ENCODE data around the gene L1TD1.
"Not testable (repeated sequence)": the region's sequence is repeated elsewhere in the genome, so short reads cannot be mapped to it uniquely, and the experiment has no call there.

Gene L1TD1

DNA sequence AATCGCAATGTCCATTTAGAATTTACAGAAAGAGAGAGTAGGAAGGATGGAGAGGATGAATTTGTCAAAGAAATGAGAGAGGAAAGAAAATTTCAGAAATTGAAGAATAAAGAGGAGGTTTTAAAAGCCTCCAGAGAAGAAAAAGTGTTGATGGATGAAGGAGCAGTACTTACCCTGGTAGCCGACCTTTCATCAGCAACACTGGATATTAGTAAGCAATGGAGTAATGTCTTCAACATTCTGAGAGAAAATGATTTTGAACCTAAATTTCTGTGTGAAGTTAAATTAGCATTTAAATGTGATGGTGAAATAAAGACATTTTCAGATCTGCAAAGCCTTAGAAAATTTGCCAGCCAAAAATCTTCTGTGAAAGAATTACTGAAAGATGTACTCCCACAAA is 12.5 kb downstream of the L1TD1 start:
- DNase-seq (ENCODE audit: low spot score), result no peak

DNA sequence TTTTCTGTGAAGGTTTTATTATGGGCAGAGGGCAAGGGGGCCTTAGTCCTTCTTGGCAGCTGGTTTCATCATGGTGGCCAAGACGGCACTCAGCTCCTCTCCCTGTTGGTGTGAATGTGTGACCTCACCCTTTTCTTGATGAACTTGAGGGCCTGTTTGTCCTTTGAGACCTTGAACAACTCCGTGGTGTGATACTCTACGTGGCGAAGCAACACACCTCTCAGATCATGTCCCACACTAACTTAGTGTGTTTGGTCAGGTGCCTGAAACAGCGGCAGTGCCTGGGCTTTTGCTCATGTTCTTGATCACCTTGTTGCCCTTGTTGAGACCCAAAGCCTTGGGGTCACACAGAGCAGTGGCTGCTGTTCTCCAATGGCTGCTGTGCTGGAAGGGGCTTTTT is 13.4 kb downstream of the L1TD1 start:
- DNase-seq (ENCODE audit: low spot score), result no peak

DNA sequence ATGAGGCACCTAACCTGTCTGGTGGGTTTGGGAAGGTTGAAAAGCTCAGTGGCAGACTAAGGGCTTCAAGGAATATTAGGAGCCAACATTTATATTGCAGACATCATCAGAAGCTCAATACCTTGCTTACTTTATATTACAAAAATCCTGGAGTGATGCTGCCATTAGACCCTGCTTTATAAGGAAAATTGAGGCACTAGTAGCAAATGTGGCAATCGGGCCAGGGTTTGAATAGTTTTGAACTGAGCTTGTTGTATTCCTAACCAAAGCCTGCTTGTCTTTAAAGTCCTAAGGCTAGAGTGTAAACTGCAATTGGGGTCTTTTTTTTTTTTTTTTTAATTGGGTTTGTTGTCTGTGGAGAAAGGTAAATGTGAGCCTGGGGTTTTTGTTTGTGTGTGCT is 14.3 kb downstream of the L1TD1 start:
- no peak for DNase-seq (ENCODE audit: low spot score)

DNA sequence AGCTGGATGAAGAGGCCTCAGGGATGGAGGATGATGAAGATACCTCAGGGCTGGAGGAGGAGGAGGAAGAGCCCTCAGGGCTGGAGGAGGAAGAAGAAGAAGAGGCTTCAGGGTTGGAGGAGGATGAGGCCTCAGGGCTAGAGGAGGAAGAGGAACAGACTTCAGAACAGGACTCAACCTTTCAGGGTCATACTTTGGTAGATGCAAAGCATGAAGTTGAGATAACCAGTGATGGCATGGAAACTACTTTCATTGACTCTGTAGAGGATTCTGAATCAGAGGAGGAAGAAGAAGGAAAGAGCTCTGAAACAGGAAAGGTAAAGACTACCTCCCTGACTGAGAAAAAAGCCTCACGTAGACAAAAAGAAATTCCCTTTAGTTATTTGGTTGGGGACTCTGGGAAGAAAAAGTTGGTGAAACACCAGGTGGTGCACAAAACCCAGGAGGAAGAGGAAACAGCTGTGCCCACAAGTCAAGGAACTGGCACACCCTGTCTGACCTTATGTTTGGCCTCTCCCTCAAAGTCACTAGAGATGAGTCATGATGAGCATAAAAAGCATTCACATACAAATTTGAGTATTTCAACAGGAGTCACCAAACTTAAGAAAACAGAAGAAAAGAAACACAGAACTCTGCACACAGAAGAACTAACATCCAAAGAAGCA is 15.4 kb downstream of the L1TD1 start:
- no peak for DNase-seq (ENCODE audit: low spot score)

DNA sequence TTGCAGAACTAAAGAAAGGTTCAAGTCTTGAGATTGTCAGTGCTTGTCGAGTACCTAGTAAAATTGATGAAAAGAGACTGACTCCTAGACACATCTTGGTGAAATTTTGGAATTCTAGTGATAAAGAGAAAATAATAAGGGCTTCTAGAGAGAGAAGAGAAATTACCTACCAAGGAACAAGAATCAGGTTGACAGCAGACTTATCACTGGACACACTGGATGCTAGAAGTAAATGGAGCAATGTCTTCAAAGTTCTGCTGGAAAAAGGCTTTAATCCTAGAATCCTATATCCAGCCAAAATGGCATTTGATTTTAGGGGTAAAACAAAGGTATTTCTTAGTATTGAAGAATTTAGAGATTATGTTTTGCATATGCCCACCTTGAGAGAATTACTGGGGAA is 16.3 kb downstream of the L1TD1 start:
- DNase-seq (ENCODE audit: low spot score), result no peak

DNA sequence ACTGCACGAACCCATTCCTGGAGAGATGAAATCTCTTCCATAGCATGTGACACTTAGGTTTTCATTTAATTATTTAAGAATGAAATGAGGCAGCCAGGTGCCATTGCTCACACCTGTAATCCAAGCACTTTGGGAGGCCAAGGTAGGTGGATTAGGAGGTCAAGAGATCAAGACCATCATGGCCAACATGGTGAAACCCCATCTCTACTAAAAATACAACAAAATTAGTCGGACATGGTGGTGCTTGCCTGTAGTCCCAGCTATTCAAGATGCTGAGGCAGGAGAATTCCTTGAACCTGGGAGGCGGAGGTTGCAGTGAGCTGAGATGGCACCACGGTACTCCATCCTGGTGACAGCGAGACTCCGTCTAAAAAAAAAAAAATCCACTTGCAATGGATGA is 17.8 kb downstream of the L1TD1 start:
- no peak for DNase-seq (ENCODE audit: low spot score)

DNA sequence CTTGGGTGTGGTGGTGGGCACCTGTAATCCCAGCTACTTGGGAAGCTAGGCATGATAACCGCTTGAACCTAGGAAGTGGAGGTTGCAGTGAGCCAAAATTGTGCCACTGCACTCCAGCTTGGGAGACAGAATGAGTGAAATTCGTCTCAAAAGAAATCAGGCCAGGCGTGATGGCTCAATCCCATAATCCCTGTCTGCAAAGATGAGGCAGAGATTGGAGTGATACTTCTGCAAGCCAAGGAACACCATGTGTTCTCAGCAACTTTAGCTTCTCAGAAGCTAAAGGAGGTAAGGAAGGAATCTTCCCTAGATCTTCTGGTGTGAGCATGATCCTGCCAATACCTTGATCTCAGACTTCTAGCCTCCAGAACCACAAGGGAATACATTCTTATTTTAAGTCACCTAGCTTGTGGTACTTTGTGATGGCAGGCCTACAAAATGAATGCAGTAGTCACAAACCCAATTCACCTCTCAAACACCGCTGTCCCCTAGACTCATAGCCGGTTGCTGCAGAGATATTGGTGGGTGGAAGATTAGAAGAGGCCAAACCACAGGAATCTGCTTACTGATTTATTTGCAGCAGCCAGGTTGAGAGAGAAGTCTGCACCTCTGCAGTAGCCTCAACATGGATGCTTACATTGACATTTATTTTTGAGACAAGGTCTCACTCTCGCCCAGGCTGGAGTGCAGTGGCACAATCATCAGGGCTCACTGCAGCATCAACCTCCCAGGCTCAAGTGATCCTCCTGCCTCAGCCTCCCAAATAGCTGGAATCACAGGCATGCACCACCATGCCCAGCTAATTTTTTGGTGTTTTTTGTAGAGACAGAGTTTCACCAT is 18.6 kb downstream of the L1TD1 start:
- no peak for DNase-seq (ENCODE audit: low spot score)

DNA sequence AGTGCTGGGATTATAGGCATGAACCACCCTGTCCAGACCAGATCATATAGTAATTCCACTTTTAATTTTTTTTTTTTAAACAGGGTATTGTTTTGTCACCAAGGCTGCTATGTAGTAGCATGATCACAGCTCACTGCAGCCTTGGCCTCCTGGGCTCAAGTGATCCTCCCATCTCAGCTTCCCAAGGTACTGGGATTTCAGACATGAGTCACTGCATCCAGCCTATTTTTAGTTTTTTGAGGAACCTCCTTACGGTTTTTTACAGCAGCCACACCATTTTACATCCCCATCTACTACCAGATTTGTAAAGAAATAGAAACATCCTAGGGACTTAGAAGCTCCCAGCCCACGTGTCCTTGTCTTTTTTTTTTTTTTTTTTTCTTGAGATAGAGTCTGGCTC is 24.0 kb downstream of the L1TD1 start:
- no peak for DNase-seq (ENCODE audit: low spot score)

DNA sequence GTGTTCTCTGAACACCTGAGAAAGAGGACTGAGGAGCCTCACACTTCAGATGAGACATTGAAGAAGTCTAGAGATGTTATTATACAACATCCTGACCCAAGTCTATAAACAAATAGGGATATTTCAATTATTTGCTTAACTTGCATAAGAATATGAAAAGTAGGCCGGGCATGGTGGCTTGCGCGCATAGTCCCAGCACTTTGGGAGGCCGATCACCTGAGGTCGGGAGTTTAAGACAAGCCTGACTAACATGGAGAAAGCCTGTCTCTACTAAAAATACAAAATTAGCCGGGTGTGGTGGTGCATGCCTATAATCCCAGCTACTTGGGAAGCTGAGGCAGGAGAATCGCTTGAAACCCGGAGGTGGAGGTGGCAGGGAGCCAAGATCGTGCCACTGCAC is 25.8 kb downstream of the L1TD1 start:
- not testable (repeated sequence) for DNase-seq (ENCODE audit: low spot score)

DNA sequence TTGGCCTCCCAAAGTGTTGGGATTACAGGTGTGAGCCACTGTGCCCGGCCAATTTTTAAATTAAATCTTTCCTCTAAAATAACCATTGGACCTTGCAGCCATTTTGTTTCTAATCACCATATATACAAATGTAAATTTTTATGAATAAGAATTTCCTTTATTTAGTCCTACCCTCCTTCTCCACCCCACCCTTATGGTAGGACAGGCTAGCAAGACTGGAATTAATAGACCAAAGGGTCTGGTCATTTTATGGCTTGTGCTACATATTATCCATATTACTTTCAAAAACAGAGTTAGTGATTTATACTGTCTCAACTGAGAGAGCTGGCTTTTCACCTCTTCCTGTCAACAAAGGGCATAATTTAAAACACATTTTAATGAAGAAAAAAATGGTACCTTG is 26.5 kb downstream of the L1TD1 start:
- DNase-seq (ENCODE audit: low spot score), result no peak

DNA sequence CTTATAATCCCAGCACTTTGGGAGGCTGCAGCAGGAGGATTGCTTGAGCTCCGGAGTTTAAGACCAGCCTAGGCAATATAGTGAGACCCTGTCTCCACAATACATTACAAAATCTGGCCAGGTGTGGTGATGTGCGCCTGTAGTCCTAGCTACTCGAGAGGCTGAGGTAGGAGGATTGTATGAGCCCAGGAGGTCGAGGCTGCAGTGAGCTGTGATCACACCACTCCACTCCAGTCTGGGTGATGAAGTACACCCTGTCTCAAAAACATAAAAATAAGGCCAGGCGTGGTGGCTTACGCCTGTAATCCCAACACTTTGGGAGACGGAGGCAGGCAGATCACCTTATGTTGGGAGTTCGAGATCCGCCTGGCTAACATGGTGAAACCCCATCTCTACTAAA is 27.7 kb downstream of the L1TD1 start:
- DNase-seq (ENCODE audit: low spot score), result no peak

DNA sequence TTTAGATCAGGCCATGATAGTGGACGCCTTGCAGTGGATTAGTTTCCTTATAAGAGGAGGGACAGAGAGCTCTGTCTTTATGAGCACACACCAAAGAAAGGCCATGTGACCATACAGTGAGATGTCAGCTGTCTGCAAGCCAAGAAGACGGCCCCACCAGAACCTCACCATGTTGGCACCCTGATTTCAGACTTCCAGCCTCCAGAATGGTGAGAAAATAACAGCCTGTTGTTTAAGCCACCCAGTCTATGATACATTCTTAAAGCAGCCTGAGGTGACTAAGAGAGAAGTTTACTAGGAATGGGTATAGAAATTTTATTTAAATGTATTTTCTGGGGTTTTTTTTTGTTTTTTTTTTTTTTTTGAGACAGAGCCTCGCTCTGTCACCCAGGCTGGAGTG is 29.5 kb downstream of the L1TD1 start:
- no peak for DNase-seq (ENCODE audit: low spot score)

DNA sequence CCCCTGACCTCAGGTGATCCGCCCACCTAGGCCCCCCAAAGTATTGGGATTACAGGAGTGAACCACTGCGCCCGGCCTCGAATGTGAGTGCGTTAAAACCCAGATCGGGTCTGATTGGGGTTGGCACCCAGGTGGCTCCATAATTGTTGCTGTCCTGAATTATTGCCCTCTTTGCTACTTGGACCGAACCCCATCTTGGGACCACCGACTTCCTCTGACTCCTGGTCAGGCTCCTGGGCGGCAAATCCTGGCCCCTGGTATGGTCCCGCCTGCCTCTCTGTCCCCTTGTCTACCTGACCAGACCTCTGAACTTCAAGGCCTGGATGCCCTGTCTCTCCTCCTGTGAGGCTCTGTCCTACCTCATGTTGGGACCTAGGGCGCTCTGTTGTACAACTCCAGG is 32.8 kb downstream of the L1TD1 start:
- no peak for DNase-seq (ENCODE audit: low spot score)

DNA sequence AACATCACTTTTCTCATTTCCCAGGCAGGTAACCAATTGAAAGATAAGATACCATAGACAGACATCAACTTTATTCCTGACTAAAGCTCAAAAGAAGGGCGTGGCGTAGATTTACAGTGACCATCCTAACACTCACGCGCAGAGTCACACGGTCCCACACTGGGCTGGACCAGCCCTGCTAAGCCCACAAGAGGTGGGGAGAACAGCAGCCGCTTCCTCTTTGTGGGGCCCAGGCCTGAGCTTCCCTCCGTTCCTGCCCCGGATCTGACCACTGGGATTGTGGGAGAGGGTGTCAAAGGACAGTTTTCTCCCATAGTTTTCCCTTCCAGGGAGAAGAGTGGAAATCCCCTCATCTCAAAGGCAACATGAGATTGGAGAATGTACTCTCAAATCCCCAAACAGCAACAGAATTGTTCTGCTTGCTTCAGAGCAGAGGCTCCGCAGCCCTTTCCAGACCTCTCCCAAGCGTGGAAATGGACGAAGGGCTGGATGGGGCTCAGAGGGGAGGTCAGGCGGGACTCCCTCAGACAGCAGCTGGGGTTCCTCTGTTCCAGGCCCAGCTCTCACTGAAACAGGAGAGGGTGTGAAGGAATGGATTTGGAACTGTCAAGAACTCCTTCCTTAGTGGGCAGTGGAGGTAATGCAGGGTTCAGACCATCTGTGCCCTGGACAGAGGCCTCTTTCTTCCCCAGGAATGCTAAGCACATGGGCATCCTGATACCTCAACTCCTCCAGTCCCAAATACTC is 33.7 kb downstream of the L1TD1 start:
- DNase-seq (ENCODE audit: low spot score), result no peak

DNA sequence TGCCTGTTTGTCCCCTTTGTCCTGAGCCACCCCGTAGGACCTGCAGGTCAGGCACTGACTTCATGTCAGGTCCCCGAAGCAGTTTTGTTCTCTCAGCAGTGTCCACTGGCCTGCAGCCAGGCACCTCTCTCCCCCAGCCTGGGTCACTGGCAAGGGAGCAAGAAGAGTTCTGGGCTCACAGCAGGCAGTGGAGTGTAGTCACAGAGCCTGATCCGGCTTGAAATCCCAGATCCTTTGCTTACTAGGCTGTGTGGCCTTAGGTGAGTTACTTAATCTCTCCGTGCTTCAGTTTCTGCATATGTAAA is 34.2 kb downstream of the L1TD1 start:
- no peak for DNase-seq (ENCODE audit: low spot score)

DNA sequence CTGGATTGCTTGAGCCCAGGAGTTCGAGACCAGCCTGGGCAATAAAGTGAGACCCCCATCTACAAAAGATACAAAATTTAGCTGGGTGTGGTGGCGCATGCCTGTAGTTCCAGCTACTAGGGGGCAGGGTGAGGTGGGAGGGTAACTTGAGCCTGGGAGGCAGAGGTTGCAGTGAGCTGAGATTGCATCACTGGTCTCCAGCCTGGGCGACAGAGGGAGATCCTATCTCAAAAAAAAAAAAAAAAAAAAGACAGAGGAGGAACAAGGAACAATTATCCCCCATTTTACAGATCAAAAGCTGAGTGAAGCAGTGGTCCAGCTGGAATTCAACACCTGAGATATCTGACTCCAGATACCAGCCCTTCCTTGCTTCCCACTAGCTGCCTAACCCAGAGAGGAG is 34.8 kb downstream of the L1TD1 start:
- DNase-seq (ENCODE audit: low spot score), result no peak

DNA sequence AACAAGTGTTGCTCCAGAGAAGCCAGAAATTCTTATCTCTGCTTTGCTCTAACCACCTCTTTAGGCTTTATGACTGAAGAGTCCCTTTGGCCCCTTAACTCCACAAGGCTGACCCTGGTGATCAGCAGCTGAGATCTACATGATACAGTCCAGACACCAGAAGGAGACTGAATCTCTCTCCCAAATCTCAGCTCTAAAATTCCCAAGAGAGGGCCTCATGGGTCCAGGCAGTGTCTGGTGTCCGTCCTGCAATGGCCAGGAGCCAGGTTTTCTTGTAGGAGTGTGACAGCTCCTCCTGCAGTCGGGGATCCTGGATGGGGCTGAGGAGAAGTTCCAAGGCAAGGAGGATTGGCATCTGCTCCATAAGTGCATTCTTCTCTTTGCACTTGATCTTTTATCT is 35.3 kb downstream of the L1TD1 start:
- DNase-seq (ENCODE audit: low spot score), result no peak

DNA sequence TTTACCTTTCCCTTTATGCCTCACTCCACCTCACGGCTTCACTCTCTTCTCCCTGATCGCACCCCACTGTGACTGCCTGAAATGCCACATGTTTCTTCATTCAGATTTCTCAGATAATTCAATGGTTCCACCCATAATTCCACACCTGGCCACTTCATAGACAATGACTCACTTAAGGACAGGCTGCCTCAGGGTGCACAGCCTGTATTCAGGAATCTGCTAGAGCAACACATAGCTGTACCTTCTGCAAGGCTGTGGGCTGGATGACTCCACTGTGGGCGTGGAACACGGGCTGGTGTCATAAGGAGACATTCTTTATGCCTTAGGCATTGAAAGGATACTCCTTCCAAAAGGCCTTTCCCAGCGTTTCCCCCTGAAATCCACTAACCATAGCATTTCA is 36.1 kb downstream of the L1TD1 start:
- DNase-seq (ENCODE audit: low spot score), result no peak

DNA sequence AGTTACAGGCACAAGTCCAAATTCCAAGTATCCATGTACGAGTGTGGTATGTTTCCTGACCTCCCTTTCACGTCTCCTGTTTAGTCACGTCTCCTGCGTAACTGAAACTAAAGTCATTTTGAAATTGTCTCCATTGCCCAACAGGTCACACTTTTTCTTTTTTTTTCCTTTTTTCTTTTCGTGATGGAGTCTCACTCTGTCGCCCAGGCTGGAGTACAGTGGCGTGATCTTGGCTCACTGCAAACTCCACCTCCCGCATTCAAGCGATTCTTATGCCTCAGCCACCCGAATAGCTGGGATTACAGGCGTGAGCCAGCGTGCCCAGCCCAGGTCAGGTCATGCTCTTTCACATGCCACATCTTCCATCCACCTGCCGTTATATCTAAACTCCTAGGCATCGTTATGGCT is 38.2 kb downstream of the L1TD1 start:
- DNase-seq (ENCODE audit: low spot score), result no peak

DNA sequence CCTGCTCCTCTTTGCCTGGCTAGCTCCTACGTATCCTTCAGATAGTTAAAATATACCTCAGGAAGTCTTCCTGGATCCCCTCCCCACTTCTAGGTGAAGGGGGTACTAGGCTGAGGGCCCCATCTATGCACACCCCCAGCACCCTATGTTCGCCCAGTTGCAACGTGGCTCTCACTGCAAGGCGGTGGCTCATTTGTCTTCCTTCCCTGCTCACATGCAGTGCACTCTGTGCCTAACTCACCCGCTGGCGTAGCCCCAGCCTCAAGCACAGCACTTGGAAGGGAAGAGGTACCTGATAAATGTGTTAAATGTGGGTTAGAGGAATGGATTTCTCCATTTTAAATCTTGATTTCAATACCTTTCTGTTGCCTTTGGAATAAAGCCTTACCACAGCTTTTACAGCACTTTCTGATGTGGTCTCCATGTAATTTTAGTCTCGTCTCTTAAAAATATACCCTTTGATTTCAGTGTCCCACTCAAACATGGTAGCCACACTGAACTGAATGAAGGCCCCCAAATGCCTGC is 39.3 kb downstream of the L1TD1 start:
- no peak for DNase-seq (ENCODE audit: low spot score)

DNA sequence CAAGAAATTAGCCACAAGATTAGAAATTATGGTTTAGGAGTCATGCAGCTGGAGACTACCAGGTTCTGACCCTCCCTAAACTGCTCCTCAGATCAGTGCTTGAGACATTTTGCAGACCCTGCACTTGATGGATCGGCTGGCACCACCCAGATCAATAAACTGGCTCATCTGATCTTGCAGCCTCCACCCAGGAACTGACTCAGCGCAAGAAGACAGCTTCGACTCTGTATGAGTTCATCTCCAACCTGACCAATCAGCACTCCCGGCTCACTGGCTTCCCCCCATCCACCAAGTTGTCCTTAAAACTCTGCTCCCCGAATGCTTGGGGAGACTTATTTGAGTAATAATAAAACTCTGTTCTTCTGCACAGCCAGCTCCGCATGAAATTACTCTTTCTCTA is 40.0 kb downstream of the L1TD1 start:
- DNase-seq (ENCODE audit: low spot score), result no peak

DNA sequence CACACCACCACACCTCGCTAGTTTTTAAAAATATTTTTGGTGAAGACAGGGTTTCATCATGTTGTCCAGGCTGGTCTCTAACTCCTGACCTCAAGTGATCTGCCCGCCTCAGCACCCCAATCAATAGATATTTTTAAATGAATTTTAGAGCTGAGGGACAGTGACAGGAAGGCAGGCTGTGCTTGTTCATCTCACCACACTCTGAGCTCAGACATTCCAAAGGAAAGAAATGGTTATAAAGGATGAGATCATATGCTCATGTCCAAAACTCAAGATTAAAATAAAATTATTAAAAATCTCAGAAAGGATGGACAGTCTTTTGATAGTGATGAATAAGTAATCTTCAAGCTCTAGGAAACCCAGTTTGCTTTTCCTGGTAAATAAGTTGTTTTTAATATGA is 40.9 kb downstream of the L1TD1 start:
- no peak for DNase-seq (ENCODE audit: low spot score)

DNA sequence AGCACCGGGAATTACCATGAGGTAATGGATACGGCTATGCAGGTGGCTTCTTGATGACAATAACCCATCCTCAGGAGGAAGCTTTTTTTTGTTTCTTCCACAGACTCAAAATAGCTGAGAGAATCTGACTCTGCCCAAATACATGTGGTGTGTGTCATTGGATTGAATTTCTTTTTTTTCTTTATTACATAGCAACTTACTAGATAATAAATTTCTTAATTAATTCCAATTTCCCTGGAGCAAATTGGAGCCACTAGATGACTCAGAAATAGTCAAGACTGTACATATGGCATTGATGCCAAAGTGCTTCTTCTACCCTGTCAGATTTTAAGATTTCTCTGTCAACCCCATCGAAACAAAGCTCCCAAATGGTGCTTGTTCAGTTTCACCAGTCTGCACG is 42.7 kb downstream of the L1TD1 start:
- no peak for DNase-seq (ENCODE audit: low spot score)
